Measurements from ENCODE around the gene GCNT1. TPM values are rescaled to one million over a fixed set of nuclear protein-coding genes. Genes with fewer than 3 reads are reported as not detected.

Gene GCNT1
- total RNA-seq, 1 experiment from 2014 or later = 0.29 TPM

DNA sequence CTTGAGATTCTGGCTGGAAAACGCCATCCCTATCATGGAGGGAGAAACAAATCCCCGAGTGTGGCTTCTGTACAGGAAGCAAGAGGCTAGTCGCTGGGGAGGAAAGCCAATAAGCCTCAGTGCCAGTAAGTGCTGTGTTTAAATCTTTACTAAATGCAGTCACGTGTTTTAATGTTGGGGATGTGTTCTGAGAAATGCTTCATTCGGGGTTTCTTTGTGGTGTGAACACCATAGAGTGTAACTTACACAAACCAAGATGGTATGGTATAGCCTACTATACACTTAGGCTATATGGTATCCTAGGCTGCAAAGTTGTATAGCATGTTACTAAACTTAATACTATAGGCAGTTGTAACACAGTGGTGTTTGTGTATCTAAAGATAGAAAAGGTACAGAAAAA, 94.7 kb downstream of the GCNT1 start:
- Histone ChIP-seq H3K36me3 (ENCODE audit: low read depth, low read length) (no peaks in the 10 kb centered on the region), H3K9me3 (ENCODE audit: low read length) (no peaks in the 10 kb centered on the region), H3K4me1 (ENCODE audit: insufficient read depth, low read length) (no peaks in the 10 kb centered on the region), H3K27me3 (ENCODE audit: low read length) (no peaks in the 10 kb centered on the region), H3K4me3 (ENCODE audit: low read length) (no peak overlapping the region), H3K9ac (ENCODE audit: low read length) (no peak overlapping the region), H3K4me2 (ENCODE audit: low read length) (no peak overlapping the region), H3K79me2 (ENCODE audit: low read length) (no peaks in the 10 kb centered on the region), H2AFZ (ENCODE audit: low read length) (no peak overlapping the region), H3K27ac (ENCODE audit: low read length) (no peak overlapping the region), H3K9me2 (replicated peaks; ENCODE audit: low read length) (no peaks in the 10 kb centered on the region), H3F3A (ENCODE audit: low read length, unreplicated experiment) (no peaks in the 10 kb centered on the region), H4K20me1 (ENCODE audit: low read length) (no peaks in the 10 kb centered on the region)
- ChIA-PET CTCF (no interaction called here), POLR2A (ENCODE audit: unreplicated experiment) (no interaction called here)
- BruUV-seq (replicated peaks) = no TSS peak
- TF ChIP-seq EZH2phosphoT487 (IDR thresholded peaks at IDR 0.05; ENCODE audit: borderline replicate concordance, low read length) (no peak), EZH2 (IDR thresholded peaks at IDR 0.05; ENCODE audit: low read length, unreplicated experiment) (no peak)
- TF ChIP-seq, protein P1, sequence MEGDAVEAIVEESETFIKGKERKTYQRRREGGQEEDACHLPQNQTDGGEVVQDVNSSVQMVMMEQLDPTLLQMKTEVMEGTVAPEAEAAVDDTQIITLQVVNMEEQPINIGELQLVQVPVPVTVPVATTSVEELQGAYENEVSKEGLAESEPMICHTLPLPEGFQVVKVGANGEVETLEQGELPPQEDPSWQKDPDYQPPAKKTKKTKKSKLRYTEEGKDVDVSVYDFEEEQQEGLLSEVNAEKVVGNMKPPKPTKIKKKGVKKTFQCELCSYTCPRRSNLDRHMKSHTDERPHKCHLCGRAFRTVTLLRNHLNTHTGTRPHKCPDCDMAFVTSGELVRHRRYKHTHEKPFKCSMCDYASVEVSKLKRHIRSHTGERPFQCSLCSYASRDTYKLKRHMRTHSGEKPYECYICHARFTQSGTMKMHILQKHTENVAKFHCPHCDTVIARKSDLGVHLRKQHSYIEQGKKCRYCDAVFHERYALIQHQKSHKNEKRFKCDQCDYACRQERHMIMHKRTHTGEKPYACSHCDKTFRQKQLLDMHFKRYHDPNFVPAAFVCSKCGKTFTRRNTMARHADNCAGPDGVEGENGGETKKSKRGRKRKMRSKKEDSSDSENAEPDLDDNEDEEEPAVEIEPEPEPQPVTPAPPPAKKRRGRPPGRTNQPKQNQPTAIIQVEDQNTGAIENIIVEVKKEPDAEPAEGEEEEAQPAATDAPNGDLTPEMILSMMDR (conservative IDR thresholded peaks at IDR 0.05; ENCODE audit: low read depth, low read length) = no peak
- DNase-seq = no peak
- intact Hi-C loops (cut with micrococcal nuclease) = no loop called here
- ATAC-seq = no peak

Other genes with a start within 250 kb of the GCNT1 start
- 8.1 and 9.7 TPM in 2 replicates for gene RFK, start 64.8 kb upstream of the GCNT1 start, total RNA-seq (2014; rRNA removed)

Measured in PC-3 (cell line).